GM10266 (cell line): ENCODE data around the gene ZNF521.

Experiments used
- DNase-seq: peaks from one replicate; pipeline ENCODE4 v3.0.0; 2012; ENCODE audit errors: extremely low spot score
- TF ChIP-seq, protein P1 (sequence below): IDR thresholded peaks from 2 replicates; pipeline ENCODE4 v1.5.1; 2012; ENCODE audit warnings: mild to moderate bottlenecking, low read depth; ENCODE audit not compliant: control insufficient read depth, insufficient read depth; ENCODE audit errors: missing control alignments

The ZNF521 gene

DNA sequence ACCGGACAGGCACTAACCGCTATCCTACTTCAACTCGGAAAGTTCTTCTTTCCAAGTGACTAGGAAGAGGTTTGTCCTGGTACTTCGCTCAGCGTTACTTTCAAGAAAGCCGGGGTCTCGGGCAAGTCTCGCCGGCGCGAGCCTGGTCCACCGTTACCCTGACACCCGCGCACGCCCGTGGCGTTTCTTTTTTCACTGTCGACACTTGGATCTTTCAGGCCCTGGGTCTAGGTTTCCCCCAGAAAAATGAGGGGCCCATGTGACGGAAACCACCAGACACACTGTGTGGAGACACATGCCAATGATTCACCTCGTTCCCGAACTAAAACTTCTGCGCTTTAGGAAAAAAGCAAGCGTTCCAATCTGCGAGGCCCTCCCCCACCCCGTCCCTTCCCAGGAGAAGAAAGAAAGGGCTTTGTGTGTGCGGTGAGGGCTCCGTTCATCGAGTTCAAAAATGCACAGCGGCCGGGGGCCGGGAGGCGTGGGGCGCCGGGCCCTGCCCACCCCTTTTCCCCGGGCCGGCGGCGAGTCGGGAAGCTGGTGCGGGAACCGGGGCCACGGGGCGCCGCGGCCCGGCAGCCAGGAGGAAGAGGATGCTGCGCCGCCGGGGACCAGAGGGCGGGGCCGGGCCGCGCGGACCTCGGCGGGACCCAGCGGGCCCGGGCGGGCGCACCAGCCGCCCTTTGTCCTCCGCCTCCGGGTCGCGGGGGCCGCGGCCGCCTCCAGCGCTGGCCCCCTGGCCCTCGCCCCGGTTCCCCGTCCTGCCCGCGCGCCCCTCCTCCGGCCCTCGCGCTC lies 2.6 kb downstream of the ZNF521 start:
- peak; percentile 47 for DNase-seq
- TF ChIP-seq, protein P1, sequence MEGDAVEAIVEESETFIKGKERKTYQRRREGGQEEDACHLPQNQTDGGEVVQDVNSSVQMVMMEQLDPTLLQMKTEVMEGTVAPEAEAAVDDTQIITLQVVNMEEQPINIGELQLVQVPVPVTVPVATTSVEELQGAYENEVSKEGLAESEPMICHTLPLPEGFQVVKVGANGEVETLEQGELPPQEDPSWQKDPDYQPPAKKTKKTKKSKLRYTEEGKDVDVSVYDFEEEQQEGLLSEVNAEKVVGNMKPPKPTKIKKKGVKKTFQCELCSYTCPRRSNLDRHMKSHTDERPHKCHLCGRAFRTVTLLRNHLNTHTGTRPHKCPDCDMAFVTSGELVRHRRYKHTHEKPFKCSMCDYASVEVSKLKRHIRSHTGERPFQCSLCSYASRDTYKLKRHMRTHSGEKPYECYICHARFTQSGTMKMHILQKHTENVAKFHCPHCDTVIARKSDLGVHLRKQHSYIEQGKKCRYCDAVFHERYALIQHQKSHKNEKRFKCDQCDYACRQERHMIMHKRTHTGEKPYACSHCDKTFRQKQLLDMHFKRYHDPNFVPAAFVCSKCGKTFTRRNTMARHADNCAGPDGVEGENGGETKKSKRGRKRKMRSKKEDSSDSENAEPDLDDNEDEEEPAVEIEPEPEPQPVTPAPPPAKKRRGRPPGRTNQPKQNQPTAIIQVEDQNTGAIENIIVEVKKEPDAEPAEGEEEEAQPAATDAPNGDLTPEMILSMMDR: no peak

DNA sequence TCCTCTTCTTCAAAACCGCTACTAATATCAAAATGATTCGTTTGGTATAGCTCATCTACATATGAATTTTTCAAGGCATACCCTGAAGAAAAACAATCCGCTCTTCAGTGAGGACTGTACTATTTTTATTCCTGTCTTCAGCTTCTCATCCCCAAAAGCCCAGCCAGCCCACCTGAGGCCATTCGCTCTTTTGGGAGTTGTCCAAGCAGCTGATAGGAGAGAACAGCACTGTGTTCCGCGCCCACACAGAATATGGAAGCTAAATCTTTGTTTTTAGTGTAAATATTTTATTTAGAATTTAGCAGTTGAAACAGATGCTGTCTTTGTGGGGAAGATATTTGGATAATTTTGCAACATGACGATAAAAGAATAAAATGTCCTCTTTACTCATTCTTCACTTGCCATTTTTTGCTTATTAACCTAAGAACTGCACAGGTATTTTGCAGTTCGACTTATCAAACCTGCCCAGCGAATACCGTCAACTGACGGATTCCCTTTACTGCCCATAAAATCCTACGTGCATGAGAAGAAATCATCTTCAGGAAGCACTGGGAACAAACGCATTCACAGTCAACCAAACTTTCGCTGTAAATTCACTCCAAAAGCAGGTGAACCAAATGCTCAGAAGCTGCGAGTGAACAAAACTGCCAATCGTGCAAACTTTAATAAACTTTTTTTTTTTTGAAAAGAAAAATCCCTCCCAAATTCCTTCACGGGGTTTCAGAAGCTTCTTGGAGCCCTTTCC lies 3.4 kb downstream of the ZNF521 start:
- TF ChIP-seq, protein P1: no peak
- DNase-seq: no peak

DNA sequence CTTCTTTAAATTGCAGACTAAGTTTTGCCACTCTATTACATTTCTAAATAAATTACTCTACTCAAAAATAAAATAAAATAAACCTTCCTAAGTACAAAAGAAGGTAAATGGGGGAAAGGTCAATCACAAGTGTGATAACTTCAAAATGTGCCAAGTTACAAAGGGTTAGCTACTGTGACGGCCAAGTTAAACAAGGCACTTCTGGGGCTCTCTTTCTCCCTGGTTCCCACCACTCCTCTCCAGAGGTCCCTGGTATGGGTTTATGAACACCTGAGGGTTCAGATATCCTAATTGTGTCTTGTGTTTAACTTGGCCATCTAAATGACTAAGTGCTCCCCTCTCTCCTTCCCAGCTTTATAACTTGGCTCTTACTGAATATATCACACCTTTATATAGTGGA lies 5.4 kb downstream of the ZNF521 start:
- TF ChIP-seq, protein P1: no peak
- no peak for DNase-seq

DNA sequence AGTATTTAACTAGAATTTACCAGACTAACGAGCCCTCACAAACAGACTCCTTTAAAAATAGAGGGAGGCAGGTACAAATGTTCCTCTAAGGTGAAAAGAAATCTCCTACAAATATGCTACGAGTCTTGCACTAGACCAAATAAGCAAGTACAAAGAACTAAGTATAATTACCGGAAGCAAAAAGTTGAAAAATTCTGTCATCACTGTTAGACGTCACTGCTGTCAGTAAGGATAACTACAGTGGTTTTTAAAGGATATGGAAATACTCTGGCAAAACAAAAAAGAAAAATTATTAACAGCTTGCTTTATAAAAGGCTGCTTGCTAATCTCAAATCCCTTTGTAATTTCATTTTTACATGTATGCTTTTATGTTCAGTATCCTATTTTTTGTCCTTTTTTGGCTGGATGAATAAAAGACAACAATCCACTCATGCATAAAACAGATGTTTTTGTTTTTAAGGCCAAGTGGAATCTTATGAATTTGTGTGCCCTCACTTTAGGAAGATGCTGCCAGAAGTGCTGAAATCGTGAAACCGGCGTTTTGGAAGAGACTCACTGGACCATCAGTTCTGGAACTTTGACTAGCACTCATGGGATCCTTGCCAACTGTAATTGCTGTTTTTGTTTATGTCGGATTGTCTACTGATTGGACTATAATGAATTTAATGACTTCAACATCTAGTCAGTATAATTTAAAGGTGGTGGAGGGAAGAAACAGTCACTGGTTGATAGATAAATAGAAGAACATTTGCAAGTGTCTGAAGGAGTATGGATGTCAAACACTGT lies 6.7 kb downstream of the ZNF521 start:
- DNase-seq: no peak
- TF ChIP-seq, protein P1: no peak

DNA sequence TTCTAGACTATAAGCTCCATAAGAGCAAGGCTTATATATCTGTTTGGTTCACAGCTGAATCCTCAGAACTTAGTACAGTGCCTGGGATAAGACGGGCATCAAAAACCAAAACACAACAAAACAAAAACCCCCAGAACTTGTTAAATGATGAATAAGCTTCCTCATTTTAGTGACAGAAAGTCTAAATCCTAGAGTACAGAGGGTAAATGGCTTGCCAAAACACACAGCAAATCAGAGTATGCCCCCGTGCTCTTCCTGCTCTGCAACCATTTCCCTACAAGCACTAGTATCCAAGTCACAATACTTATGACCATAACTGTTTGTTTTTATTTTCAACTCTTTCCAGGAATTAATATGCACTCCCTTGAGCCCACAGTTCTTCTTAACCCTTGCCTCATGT lies 10.1 kb downstream of the ZNF521 start:
- DNase-seq: no peak
- TF ChIP-seq, protein P1: no peak

DNA sequence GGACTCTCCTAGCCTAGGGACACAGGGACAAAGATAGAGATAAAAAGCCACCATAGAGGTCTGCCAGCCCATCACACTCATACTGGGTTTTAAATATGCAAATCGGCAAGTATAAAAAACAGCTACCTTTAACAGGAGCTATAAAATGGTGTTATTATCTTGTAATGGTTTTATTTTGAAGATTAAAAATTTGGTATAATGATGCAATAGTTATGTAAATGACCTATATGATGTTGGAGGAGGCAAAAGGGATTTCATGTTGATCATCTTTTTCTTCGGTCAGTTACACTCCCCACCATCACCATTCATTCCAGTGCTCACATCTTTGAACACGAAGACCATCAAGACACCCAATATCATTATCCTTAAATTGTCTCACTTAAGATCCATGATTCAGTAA lies 11.2 kb downstream of the ZNF521 start:
- TF ChIP-seq, protein P1: no peak
- no peak for DNase-seq
